Liver (tissue), 9 donors: ENCODE results near the gene BIN1. TPM values are rescaled to one million over a fixed set of nuclear protein-coding genes. Genes with fewer than 3 reads are reported as not detected.

Experiments used
- DNase-seq: peaks from one replicate; pipeline ENCODE4 v3.0.0-alpha.2; 2017; ENCODE audit warnings: low spot score
- H3K27ac ChIP-seq, 2 donors: one replicate each; pipeline ENCODE4 v1.7.0; 2013; ENCODE audit warnings: inconsistent platforms in 2 of 2, low read length in 2 of 2, control low read depth in 1 of 2, low read depth in 1 of 2, mild to moderate bottlenecking in 1 of 2
- H3K27me3 ChIP-seq, 4 donors: one replicate each; pipeline versions ENCODE4 v1.6.1 to v1.7.0; 2013; ENCODE audit warnings: low read length in 3 of 4, inconsistent platforms in 1 of 4, mild to moderate bottlenecking in 1 of 4, moderate library complexity in 1 of 4; ENCODE audit not compliant: control insufficient read depth in 4 of 4, insufficient read depth in 4 of 4
- H3K36me3 ChIP-seq, 4 donors: one replicate each; pipeline versions ENCODE4 v1.6.1 to v1.7.0; 2013; ENCODE audit warnings: low read length in 3 of 4, mild to moderate bottlenecking in 3 of 4, low read depth in 1 of 4, moderate library complexity in 1 of 4; ENCODE audit not compliant: control insufficient read depth in 4 of 4, insufficient read depth in 3 of 4
- H3K4me1 ChIP-seq, 4 donors: one replicate each; pipeline versions ENCODE4 v1.6.1 to v1.7.0; 2013; ENCODE audit warnings: low read length in 3 of 4, mild to moderate bottlenecking in 3 of 4, moderate library complexity in 1 of 4; ENCODE audit not compliant: control insufficient read depth in 4 of 4, insufficient read depth in 4 of 4
- H3K4me3 ChIP-seq, 3 donors: one replicate each; pipeline versions ENCODE4 v1.6.1 to v1.7.0; 2013; ENCODE audit warnings: low read length in 3 of 3, control low read depth in 1 of 3, low read depth in 1 of 3, mild to moderate bottlenecking in 1 of 3
- H3K9ac ChIP-seq, 2 donors: one replicate each; pipeline ENCODE4 v1.7.0; 2013; ENCODE audit warnings: low read length in 2 of 2, mild to moderate bottlenecking in 2 of 2, moderate library complexity in 2 of 2, control low read depth in 1 of 2, low read depth in 1 of 2
- H3K9me3 ChIP-seq, 4 donors: one replicate each; pipeline versions ENCODE4 v1.6.1 to v1.7.0; 2013; ENCODE audit warnings: low read length in 3 of 4; ENCODE audit not compliant: control insufficient read depth in 4 of 4
- CTCF ChIP-seq: fragments of 150-350 bp; IDR thresholded peaks from 2 replicates; pipeline ENCODE4 v1.5.1; 2017; ENCODE audit warnings: improper control_type of control experiment, low read depth, low read length; ENCODE audit not compliant: missing input control
- EGR1 ChIP-seq, 2 donors: IDR thresholded peaks; 2 replicates each; pipeline ENCODE4 v1.6.1; 2016 to 2018; ENCODE audit warnings: antibody characterized with exemption in 2 of 2, low read depth in 2 of 2
- FOXA1 ChIP-seq: IDR thresholded peaks from 2 replicates; pipeline ENCODE4 v1.6.1; 2016; ENCODE audit warnings: antibody characterized with exemption
- FOXA2 ChIP-seq: IDR thresholded peaks from 2 replicates; pipeline ENCODE4 v1.6.1; 2016; ENCODE audit warnings: antibody characterized with exemption
- GABPA ChIP-seq, 2 donors: IDR thresholded peaks in 1 of 2; conservative IDR thresholded peaks in 1 of 2; 2 replicates each; pipeline ENCODE4 v1.6.1; 2016; ENCODE audit warnings: antibody characterized with exemption in 2 of 2, mild to moderate bottlenecking in 1 of 2, moderate library complexity in 1 of 2
- HNF4A ChIP-seq, 2 donors: conservative IDR thresholded peaks; 2 replicates each; pipeline ENCODE4 v1.6.1; 2016; ENCODE audit warnings: antibody characterized with exemption in 2 of 2, mild to moderate bottlenecking in 2 of 2
- HNF4G ChIP-seq: IDR thresholded peaks from 2 replicates; pipeline ENCODE4 v1.6.1; 2016; ENCODE audit warnings: antibody characterized with exemption
- JUND ChIP-seq, 2 donors: IDR thresholded peaks; 2 replicates each; pipeline ENCODE4 v1.6.1; 2016; ENCODE audit warnings: antibody characterized with exemption in 2 of 2
- MAX ChIP-seq: IDR thresholded peaks from 2 replicates; pipeline ENCODE4 v1.6.1; 2016; ENCODE audit warnings: antibody characterized with exemption
- NR2F2 ChIP-seq: IDR thresholded peaks from 2 replicates; pipeline ENCODE4 v1.6.1; 2016; ENCODE audit warnings: antibody characterized with exemption
- RAD21 ChIP-seq, 2 donors: IDR thresholded peaks; 2 replicates each; pipeline ENCODE4 v1.6.1; 2016; ENCODE audit warnings: antibody characterized with exemption in 2 of 2, mild to moderate bottlenecking in 2 of 2
- RXRA ChIP-seq, 2 donors: IDR thresholded peaks; 2 replicates each; pipeline ENCODE4 v1.6.1; 2017 to 2018; ENCODE audit warnings: antibody characterized with exemption in 2 of 2, mild to moderate bottlenecking in 1 of 2
- TAF1 ChIP-seq: conservative IDR thresholded peaks from 2 replicates; pipeline ENCODE4 v1.6.1; 2016; ENCODE audit warnings: antibody characterized with exemption, mild to moderate bottlenecking
- YY1 ChIP-seq: IDR thresholded peaks from 2 replicates; pipeline ENCODE4 v1.6.1; 2016; ENCODE audit warnings: antibody characterized with exemption, mild to moderate bottlenecking
- WGBS: extraction: QIAGEN DNeasy Blood & Tissue Kit; methylation state at CpG from one replicate; pipeline ENCODE4 v1.1.7; 2013; 5-methylcytosine and 5-hydroxymethylcytosine counted together
- polyA plus RNA-seq, 2 donors: library from polyadenylated mRNA; stranded (reverse) in 1 of 2; unstranded in 1 of 2; fragments of 200-250 nt in 1 of 2; fragments of >200 nt in 1 of 2; fragmentation: Nextera tagmentation in 1 of 2; extraction: Ambion mirVana in 1 of 2; gene quantifications; one replicate each; pipeline versions ENCODE4 v1.2.1 to v1.2.3, GENCODE V29; 2013 to 2015
- total RNA-seq, 2 donors: library from RNA; depleted of rRNA; stranded (reverse); fragments of >200 nt; gene quantifications; one replicate each; pipeline ENCODE4 v1.2.3, GENCODE V29; 2014
- TF ChIP-seq, protein P1 (sequence below): IDR thresholded peaks from 2 replicates; pipeline ENCODE4 v1.6.1; 2016; ENCODE audit warnings: antibody characterized with exemption
- TF ChIP-seq, protein P2 (sequence below): IDR thresholded peaks from 2 replicates; pipeline ENCODE4 v1.6.1; 2016; ENCODE audit warnings: antibody characterized with exemption
- donor health status: healthy.
- donor health status: healthy.
- donor health status: healthy.
- donor health status: healthy.
- donor health status: healthy.

Gene BIN1
- total and polyA plus RNA-seq, 4 donors = 13.3 to 21.5 (median 15.0) TPM

GRCh38 chr2:127143841-127144782 lies 37.2 kb upstream of the BIN1 start:
- DNase-seq = no peak
- Histone ChIP-seq H3K4me3 (no peak overlapping the region), H3K36me3 (no peaks in the 10 kb centered on the region), H3K27ac (no peak overlapping the region), H3K27me3 (no peaks in the 10 kb centered on the region), H3K4me1 (no peaks in the 10 kb centered on the region), H3K9me3 (no peaks in the 10 kb centered on the region), H3K9ac (no peak overlapping the region)
- no peak for TF ChIP-seq RXRA (IDR thresholded peaks at IDR 0.05)
- TF ChIP-seq EGR1 (IDR thresholded peaks at IDR 0.05; ENCODE audit: low read depth in 2 of 2) = no peak
- no peak for TF ChIP-seq CTCF
- TF ChIP-seq YY1 = no peak
- TF ChIP-seq JUND (IDR thresholded peaks at IDR 0.05) = no peak
- TF ChIP-seq MAX = no peak
- no peak for TF ChIP-seq NR2F2
- TF ChIP-seq FOXA2 = no peak
- no peak for TF ChIP-seq RAD21 (IDR thresholded peaks at IDR 0.05)
- WGBS = 74% methylated on average over 11 of the region's 11 CpGs

GRCh38 chr2:127142663-127143630 lies 36.0 kb upstream of the BIN1 start:
- H3K4me1 ChIP-seq = no peaks in the 10 kb centered on the region
- no peak overlapping the region for H3K27ac ChIP-seq
- DNase-seq = no peak
- no peaks in the 10 kb centered on the region for H3K36me3 ChIP-seq
- WGBS = 95% methylated on average over 4 of the region's 4 CpGs
- no peaks in the 10 kb centered on the region for H3K9me3 ChIP-seq
- no peak for TF ChIP-seq RXRA (IDR thresholded peaks at IDR 0.05)
- TF ChIP-seq TAF1 = no peak
- no peak for TF ChIP-seq EGR1 (IDR thresholded peaks at IDR 0.05; ENCODE audit: low read depth in 2 of 2)
- TF ChIP-seq, protein P1, sequence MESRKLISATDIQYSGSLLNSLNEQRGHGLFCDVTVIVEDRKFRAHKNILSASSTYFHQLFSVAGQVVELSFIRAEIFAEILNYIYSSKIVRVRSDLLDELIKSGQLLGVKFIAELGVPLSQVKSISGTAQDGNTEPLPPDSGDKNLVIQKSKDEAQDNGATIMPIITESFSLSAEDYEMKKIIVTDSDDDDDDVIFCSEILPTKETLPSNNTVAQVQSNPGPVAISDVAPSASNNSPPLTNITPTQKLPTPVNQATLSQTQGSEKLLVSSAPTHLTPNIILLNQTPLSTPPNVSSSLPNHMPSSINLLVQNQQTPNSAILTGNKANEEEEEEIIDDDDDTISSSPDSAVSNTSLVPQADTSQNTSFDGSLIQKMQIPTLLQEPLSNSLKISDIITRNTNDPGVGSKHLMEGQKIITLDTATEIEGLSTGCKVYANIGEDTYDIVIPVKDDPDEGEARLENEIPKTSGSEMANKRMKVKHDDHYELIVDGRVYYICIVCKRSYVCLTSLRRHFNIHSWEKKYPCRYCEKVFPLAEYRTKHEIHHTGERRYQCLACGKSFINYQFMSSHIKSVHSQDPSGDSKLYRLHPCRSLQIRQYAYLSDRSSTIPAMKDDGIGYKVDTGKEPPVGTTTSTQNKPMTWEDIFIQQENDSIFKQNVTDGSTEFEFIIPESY = no peak
- no peak for TF ChIP-seq FOXA2
- TF ChIP-seq MAX = no peak
- TF ChIP-seq YY1 = no peak
- TF ChIP-seq HNF4G = no peak
- no peak for TF ChIP-seq GABPA (IDR thresholded peaks at IDR 0.05 in 1 of 2, conservative IDR thresholded peaks at IDR 0.05 in 1 of 2)
- TF ChIP-seq NR2F2 = no peak
- TF ChIP-seq, protein P2, sequence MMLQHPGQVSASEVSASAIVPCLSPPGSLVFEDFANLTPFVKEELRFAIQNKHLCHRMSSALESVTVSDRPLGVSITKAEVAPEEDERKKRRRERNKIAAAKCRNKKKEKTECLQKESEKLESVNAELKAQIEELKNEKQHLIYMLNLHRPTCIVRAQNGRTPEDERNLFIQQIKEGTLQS = no peak
- TF ChIP-seq FOXA1 = no peak
- no peak for TF ChIP-seq RAD21 (IDR thresholded peaks at IDR 0.05)
- no peak for TF ChIP-seq CTCF
- no peak for TF ChIP-seq JUND (IDR thresholded peaks at IDR 0.05)
- no peak for TF ChIP-seq HNF4A (conservative IDR thresholded peaks at IDR 0.05)
- H3K27me3 ChIP-seq = no peaks in the 10 kb centered on the region
- no peak overlapping the region for H3K9ac ChIP-seq
- H3K4me3 ChIP-seq = no peak overlapping the region
